Activated gamma-delta T cell treated with Interleukin-2 at 50 U/mL for 16 hours (primary cell): ENCODE data around the gene XXYLT1.

Experiments
- DNase-seq: peaks from one replicate; pipeline ENCODE4 v3.0.0-alpha.2; 2020

XXYLT1 gene

GRCh38 chr3:195036974-195037373, 234.0 kb downstream of the XXYLT1 start:
- no peak for DNase-seq

- no peak for DNase-seq
These were observed 234.4 kb downstream of the XXYLT1 start for GRCh38 chr3:195036574-195036973.

- no peak for DNase-seq
These were observed 234.8 kb downstream of the XXYLT1 start for GRCh38 chr3:195036203-195036505.

- no peak for DNase-seq
These were observed 235.4 kb downstream of the XXYLT1 start for GRCh38 chr3:195035345-195036202.

- DNase-seq, result no peak
These were observed 236.4 kb downstream of the XXYLT1 start for GRCh38 chr3:195034541-195034940.

GRCh38 chr3:195034101-195034500, 236.9 kb downstream of the XXYLT1 start:
- DNase-seq, result no peak

GRCh38 chr3:195033531-195034091, 237.3 kb downstream of the XXYLT1 start:
- DNase-seq, result no peak

GRCh38 chr3:195032955-195033354, 238.0 kb downstream of the XXYLT1 start:
- no peak for DNase-seq

- no peak for DNase-seq
These were observed 238.7 kb downstream of the XXYLT1 start for GRCh38 chr3:195032106-195032759.

- no peak for DNase-seq
These were observed 239.4 kb downstream of the XXYLT1 start for GRCh38 chr3:195031574-195032003.

- DNase-seq, result no peak
These were observed 240.1 kb downstream of the XXYLT1 start for GRCh38 chr3:195030791-195031321.

- DNase-seq, result no peak
These were observed 241.9 kb downstream of the XXYLT1 start for GRCh38 chr3:195028877-195029606.

- DNase-seq, result no peak
These were observed 245.1 kb downstream of the XXYLT1 start for GRCh38 chr3:195025884-195026200.

- no peak for DNase-seq
These were observed 245.7 kb downstream of the XXYLT1 start for GRCh38 chr3:195025056-195025883.

- DNase-seq, result no peak
These were observed 247.0 kb downstream of the XXYLT1 start for GRCh38 chr3:195023989-195024388.

GRCh38 chr3:195023576-195023975, 247.4 kb downstream of the XXYLT1 start:
- no peak for DNase-seq

- no peak for DNase-seq
These were observed 249.3 kb downstream of the XXYLT1 start for GRCh38 chr3:195021692-195022091.

- DNase-seq, result no peak
These were observed 250.0 kb downstream of the XXYLT1 start for GRCh38 chr3:195020921-195021320.

GRCh38 chr3:195020185-195020584, 250.8 kb downstream of the XXYLT1 start:
- DNase-seq, result no peak

- no peak for DNase-seq
These were observed 251.6 kb downstream of the XXYLT1 start for GRCh38 chr3:195019335-195019734.
